ENCODE data around the gene ZNF692. TPM values are rescaled to one million over a fixed set of nuclear protein-coding genes. Genes with fewer than 3 reads are reported as not detected.
A peak's percentile ranks its signal among the peaks of the same experiment; 100 is the strongest.

Gene ZNF692
- total and polyA plus RNA-seq, 4 donors = 7.8 to 16.3 (median 10.4) TPM

- no peaks in the 10 kb centered on the region for H3K27me3 ChIP-seq (ENCODE audit: control insufficient read depth in 4 of 4, insufficient read depth in 4 of 4, low read length in 3 of 4)
- H3K4me1 ChIP-seq (ENCODE audit: control insufficient read depth in 4 of 4, insufficient read depth in 4 of 4, low read length in 3 of 4) = peaks cover 2 to 43% (median 24%) of the 10 kb centered on the region in 4 donors
- H3K27ac ChIP-seq (ENCODE audit: low read depth in 1 of 2, low read length in 2 of 2) = no peak overlapping the region
- 42% methylated on average over 15 of the region's 15 CpGs for WGBS
- no peaks in the 10 kb centered on the region for H3K9me3 ChIP-seq (ENCODE audit: control insufficient read depth in 4 of 4, low read length in 3 of 4)
- H3K36me3 ChIP-seq (ENCODE audit: control insufficient read depth in 4 of 4, insufficient read depth in 3 of 4, low read depth in 1 of 4, low read length in 3 of 4) = peaks cover 0 to 2% (median 0%) of the 10 kb centered on the region in 4 donors
- peak; percentile 73 for DNase-seq (ENCODE audit: low spot score)
- H3K4me3 ChIP-seq (ENCODE audit: low read depth in 1 of 3, low read length in 3 of 3) = no peak overlapping the region
- no peak overlapping the region for H3K9ac ChIP-seq (ENCODE audit: low read depth in 1 of 2, low read length in 2 of 2)
- TF ChIP-seq TAF1 (conservative IDR thresholded peaks at IDR 0.05) (no peak), YY1 (IDR thresholded peaks at IDR 0.05) (no peak), RAD21 (IDR thresholded peaks at IDR 0.05) (peak; percentile 92 to 94)
- TF ChIP-seq, protein P1, sequence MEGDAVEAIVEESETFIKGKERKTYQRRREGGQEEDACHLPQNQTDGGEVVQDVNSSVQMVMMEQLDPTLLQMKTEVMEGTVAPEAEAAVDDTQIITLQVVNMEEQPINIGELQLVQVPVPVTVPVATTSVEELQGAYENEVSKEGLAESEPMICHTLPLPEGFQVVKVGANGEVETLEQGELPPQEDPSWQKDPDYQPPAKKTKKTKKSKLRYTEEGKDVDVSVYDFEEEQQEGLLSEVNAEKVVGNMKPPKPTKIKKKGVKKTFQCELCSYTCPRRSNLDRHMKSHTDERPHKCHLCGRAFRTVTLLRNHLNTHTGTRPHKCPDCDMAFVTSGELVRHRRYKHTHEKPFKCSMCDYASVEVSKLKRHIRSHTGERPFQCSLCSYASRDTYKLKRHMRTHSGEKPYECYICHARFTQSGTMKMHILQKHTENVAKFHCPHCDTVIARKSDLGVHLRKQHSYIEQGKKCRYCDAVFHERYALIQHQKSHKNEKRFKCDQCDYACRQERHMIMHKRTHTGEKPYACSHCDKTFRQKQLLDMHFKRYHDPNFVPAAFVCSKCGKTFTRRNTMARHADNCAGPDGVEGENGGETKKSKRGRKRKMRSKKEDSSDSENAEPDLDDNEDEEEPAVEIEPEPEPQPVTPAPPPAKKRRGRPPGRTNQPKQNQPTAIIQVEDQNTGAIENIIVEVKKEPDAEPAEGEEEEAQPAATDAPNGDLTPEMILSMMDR (IDR thresholded peaks at IDR 0.05; ENCODE audit: low read depth, low read length, missing input control) = peak; percentile 84
Measured at GRCh38 chr1:248807067-248807737, 51.7 kb downstream of the ZNF692 start.

DNA sequence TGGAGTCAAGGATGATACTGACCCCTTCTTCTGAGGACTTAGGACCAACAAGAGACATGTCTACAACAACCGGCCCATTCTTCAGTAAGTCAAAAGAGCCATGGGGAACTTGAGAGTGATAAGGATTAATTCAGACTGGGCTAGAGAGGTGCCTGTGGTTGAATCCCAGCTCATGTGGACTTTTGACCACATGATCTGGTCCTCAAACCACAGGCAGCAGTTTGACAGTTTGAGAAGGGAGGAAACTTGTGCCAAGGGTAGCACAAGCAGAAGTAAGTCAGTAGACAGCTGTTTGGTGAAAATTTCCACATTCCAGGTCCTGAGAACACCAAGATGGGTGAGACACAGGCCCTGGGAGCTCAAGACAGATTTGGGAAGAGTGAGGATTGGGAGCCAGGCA, 53.0 kb downstream of the ZNF692 start:
- WGBS = 78% methylated on average over 1 of the region's 1 CpG
- no peak for TF ChIP-seq EGR1 (IDR thresholded peaks at IDR 0.05; ENCODE audit: low read depth in 2 of 2)
- TF ChIP-seq TAF1 (conservative IDR thresholded peaks at IDR 0.05) = no peak
- no peak for TF ChIP-seq FOXA2 (IDR thresholded peaks at IDR 0.05)
- no peak for TF ChIP-seq HNF4A (conservative IDR thresholded peaks at IDR 0.05)
- no peak for TF ChIP-seq FOXA1 (IDR thresholded peaks at IDR 0.05)
- no peak for TF ChIP-seq YY1 (IDR thresholded peaks at IDR 0.05)
- no peak for TF ChIP-seq JUND (IDR thresholded peaks at IDR 0.05)
- TF ChIP-seq GABPA (IDR thresholded peaks at IDR 0.05 in 1 of 2, conservative IDR thresholded peaks at IDR 0.05 in 1 of 2) = no peak
- TF ChIP-seq, protein P2, sequence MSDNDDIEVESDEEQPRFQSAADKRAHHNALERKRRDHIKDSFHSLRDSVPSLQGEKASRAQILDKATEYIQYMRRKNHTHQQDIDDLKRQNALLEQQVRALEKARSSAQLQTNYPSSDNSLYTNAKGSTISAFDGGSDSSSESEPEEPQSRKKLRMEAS (IDR thresholded peaks at IDR 0.05) = no peak
- no peak for TF ChIP-seq RAD21 (IDR thresholded peaks at IDR 0.05)
- no peak for TF ChIP-seq REST (IDR thresholded peaks at IDR 0.05)
- Histone ChIP-seq H3K9ac (ENCODE audit: low read depth in 1 of 2, low read length in 2 of 2) (no peak overlapping the region), H3K4me3 (ENCODE audit: low read depth in 1 of 3, low read length in 3 of 3) (no peak overlapping the region), H3K27me3 (ENCODE audit: control insufficient read depth in 4 of 4, insufficient read depth in 4 of 4, low read length in 3 of 4) (no peaks in the 10 kb centered on the region), H3K4me1 (ENCODE audit: control insufficient read depth in 4 of 4, insufficient read depth in 4 of 4, low read length in 3 of 4) (peaks cover 0 to 31% (median 19%) of the 10 kb centered on the region in 4 donors), H3K36me3 (ENCODE audit: control insufficient read depth in 4 of 4, insufficient read depth in 3 of 4, low read depth in 1 of 4, low read length in 3 of 4) (no peaks in the 10 kb centered on the region), H3K9me3 (ENCODE audit: control insufficient read depth in 4 of 4, low read length in 3 of 4) (no peaks in the 10 kb centered on the region), H3K27ac (ENCODE audit: low read depth in 1 of 2, low read length in 2 of 2) (peak overlapping the region in 1 of 2 donors; percentile 2)
- DNase-seq (ENCODE audit: low spot score) = no peak
